ENCODE data around the gene TMEM94. TPM values are rescaled to one million over a fixed set of nuclear protein-coding genes. Genes with fewer than 3 reads are reported as not detected.
"Not testable (repeated sequence)": the region's sequence is repeated elsewhere in the genome, so short reads cannot be mapped to it uniquely, and the experiment has no call there.

Gene TMEM94
- total and polyA plus RNA-seq, 8 donors = 16.6 to 466 (median 56.5) TPM

DNA sequence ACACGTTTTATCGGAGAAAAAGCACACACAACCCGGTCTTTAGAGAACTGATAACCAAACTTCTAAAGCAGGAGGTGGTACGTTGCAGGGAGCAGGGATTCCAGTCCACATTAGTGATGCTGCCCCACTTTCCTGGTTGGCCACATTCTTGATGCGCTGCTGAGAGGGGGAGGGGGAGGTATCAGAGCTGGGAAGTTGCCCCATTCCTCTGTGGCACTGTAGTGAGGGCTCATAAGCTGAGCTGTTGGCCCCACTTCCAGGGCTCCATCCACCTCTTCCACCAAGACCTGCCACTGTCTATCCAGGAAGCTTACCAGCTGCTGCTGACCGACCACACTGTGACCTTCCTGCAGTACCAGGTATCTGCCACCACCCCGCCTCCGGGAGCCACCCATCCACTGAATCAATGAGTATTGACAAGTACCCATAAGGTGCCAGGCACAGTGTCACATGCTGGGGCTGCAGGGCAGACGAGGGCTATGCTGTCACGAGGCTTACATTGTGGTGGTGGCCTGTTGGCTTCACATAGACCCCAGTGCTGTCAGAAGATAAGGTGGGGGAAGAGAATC lies 60.9 kb downstream of the TMEM94 start:
- Histone ChIP-seq H3K4me1 (peaks cover 38 to 65% (median 50%) of the 10 kb centered on the region in 4 donors), H3K36me3 (peaks cover 12 to 36% (median 32%) of the 10 kb centered on the region in 4 donors), H3K4me3 (peak overlapping the region; percentile 75 to 98 (median 90)), H3K27ac (peak overlapping the region; percentile 71 to 94 (median 81)), H3K9me3 (no peaks in the 10 kb centered on the region), H3K27me3 (peaks cover 0 to 9% (median 0%) of the 10 kb centered on the region in 3 donors)
- intact Hi-C loops (cut with DNase I; ENCODE audit: low total_unique reads) = no loop called here
- peak in 1 of 2 donors; percentile 42 for DNase-seq
- WGBS, 5 donors = 13 to 23% (median 19%) methylated on average over 10 of the region's 10 CpGs
- TF ChIP-seq POLR2AphosphoS5 (IDR thresholded peaks at IDR 0.05) (no peak), EP300 (IDR thresholded peaks at IDR 0.05) (no peak), POLR2A (IDR thresholded peaks at IDR 0.05) (no peak)
- TF ChIP-seq, protein P1, sequence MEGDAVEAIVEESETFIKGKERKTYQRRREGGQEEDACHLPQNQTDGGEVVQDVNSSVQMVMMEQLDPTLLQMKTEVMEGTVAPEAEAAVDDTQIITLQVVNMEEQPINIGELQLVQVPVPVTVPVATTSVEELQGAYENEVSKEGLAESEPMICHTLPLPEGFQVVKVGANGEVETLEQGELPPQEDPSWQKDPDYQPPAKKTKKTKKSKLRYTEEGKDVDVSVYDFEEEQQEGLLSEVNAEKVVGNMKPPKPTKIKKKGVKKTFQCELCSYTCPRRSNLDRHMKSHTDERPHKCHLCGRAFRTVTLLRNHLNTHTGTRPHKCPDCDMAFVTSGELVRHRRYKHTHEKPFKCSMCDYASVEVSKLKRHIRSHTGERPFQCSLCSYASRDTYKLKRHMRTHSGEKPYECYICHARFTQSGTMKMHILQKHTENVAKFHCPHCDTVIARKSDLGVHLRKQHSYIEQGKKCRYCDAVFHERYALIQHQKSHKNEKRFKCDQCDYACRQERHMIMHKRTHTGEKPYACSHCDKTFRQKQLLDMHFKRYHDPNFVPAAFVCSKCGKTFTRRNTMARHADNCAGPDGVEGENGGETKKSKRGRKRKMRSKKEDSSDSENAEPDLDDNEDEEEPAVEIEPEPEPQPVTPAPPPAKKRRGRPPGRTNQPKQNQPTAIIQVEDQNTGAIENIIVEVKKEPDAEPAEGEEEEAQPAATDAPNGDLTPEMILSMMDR (IDR thresholded peaks at IDR 0.05) = peak in 3 of 7 experiments; percentile 6 to 23 (median 12)

DNA sequence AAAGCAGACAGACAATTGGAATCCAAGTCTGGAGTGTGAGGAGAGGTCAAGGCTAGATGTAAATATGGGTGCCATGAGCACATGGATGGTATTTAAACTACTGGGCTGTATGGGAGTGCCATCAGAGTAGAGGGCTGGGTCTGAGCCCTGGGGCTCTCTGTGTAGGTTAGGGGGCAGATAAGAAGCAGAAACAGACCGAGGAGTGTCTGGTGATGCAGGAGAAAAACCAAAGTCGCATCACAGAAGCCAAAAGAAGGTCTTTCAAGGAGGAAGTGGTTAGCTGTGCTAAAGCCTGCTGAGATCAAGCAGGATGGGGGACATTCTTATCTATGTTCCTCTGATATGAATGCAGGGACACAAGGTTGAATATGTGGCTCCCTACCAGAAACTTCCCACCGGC lies 61.8 kb downstream of the TMEM94 start:
- H3K4me3 ChIP-seq = peak overlapping the region in 1 of 4 donors; percentile 90
- peaks cover 12 to 44% (median 33%) of the 10 kb centered on the region in 4 donors for H3K36me3 ChIP-seq
- intact Hi-C loops (cut with DNase I; ENCODE audit: low total_unique reads) = no loop called here

DNA sequence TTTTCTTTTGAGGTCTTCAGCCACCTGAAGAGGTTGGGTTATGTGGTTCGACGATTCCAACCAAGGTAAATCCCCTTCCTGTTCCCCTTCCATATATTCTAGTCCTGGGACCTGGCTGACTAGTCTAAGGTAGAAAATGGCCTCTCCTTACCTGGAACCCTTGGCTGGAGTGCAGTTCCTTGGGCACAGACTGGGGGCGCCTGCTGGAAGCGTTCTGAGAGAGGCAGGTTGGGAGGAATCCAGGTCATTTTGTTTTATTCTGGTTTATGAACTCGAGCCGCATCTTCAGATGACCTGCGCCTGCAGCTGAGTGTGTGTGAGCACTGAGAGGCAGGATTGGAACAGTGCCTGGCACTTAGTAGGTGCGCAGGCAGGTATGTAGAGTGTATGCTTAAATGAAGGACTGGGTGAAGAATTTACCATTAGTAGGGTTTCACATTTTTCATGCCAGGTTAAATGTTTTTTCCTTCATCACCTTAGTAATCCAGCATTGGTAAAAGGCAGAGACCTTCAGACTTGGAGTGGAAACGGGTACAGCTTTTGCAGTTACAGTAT lies 62.6 kb downstream of the TMEM94 start:
- peaks cover 0 to 9% (median 0%) of the 10 kb centered on the region in 3 donors for H3K27me3 ChIP-seq
- H3K27ac ChIP-seq = peak overlapping the region in 3 of 5 donors; percentile 27 to 93 (median 72)
- DNase-seq = no peak
- peaks cover 12 to 47% (median 37%) of the 10 kb centered on the region in 4 donors for H3K36me3 ChIP-seq
- H3K9me3 ChIP-seq = no peaks in the 10 kb centered on the region
- peaks cover 22 to 54% (median 35%) of the 10 kb centered on the region in 4 donors for H3K4me1 ChIP-seq
- WGBS, 5 donors = 79 to 95% (median 92%) methylated on average over 9 of the region's 9 CpGs
- H3K4me3 ChIP-seq = no peak overlapping the region
- intact Hi-C loops (cut with DNase I; ENCODE audit: low total_unique reads) = no loop called here
- TF ChIP-seq POLR2AphosphoS5 (IDR thresholded peaks at IDR 0.05) (no peak), POLR2A (IDR thresholded peaks at IDR 0.05) (no peak), EP300 (IDR thresholded peaks at IDR 0.05) (no peak)
- TF ChIP-seq, protein P1 (IDR thresholded peaks at IDR 0.05) = no peak

More for the DNA sequence above, 61.8 kb downstream of the TMEM94 start:
- no peaks in the 10 kb centered on the region for H3K9me3 ChIP-seq
- peaks cover 0 to 9% (median 0%) of the 10 kb centered on the region in 3 donors for H3K27me3 ChIP-seq
- peaks cover 30 to 57% (median 42%) of the 10 kb centered on the region in 4 donors for H3K4me1 ChIP-seq
- WGBS, 5 donors = 42 to 66% (median 57%) methylated on average over 3 of the region's 3 CpGs
- no peak for DNase-seq
- peak overlapping the region in 4 of 5 donors; percentile 72 to 94 (median 87) for H3K27ac ChIP-seq
- no peak for TF ChIP-seq POLR2AphosphoS5 (IDR thresholded peaks at IDR 0.05)
- TF ChIP-seq, protein P1 (IDR thresholded peaks at IDR 0.05) = no peak
- TF ChIP-seq POLR2A (IDR thresholded peaks at IDR 0.05) = no peak
- no peak for TF ChIP-seq EP300 (IDR thresholded peaks at IDR 0.05)

DNA sequence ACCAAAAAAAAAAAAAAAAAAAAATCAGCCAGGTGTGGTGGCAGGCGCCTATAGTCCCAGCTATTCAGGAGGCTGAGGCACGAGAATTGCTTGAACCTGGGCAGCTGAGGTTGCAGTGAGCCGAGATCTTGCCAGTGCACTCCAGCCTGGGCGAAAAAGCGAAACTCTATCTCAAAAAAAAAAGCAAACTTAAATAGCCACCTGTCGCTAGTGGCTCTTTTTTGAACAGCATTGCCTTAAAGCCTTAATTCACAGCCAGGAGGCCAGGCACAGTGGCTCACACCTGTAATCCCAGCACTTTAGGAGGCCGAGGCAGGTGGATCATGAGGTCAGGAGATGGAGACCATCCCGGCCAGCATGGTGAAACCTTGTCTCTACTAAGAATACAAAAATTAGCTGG lies 64.0 kb downstream of the TMEM94 start:
- H3K27me3 ChIP-seq; H3K9me3 ChIP-seq; H3K4me3 ChIP-seq; intact Hi-C loops (cut with DNase I; ENCODE audit: low total_unique reads); H3K27ac ChIP-seq; DNase-seq: not testable (repeated sequence)
- WGBS, 5 donors = 88 to 97% (median 92%) methylated on average over 8 of the region's 8 CpGs
- Histone ChIP-seq H3K36me3 (peaks cover 12 to 49% (median 37%) of the 10 kb centered on the region in 4 donors), H3K4me1 (peaks cover 24 to 54% (median 35%) of the 10 kb centered on the region in 4 donors)
